Fibroblast of lung (primary cell): ENCODE measurements around the gene KRAS. TPM values are rescaled to one million over a fixed set of nuclear protein-coding genes. Genes with fewer than 3 reads are reported as not detected.

Source experiments
- DNase-seq, 2 donors: peaks; one replicate each; pipeline versions ENCODE4 v3.0.0 to v3.0.0-alpha.2; 2010; ENCODE audit warnings: low read depth in 2 of 2
- H2AFZ ChIP-seq: 2 replicates; pipeline ENCODE4 v1.5.1; 2012; ENCODE audit warnings: low read length, control low read depth, inconsistent platforms
- H3K27ac ChIP-seq: 2 replicates; pipeline ENCODE4 v1.5.1; 2011; ENCODE audit warnings: low read length, control low read depth; ENCODE audit not compliant: insufficient read depth
- H3K27me3 ChIP-seq: 2 replicates; pipeline ENCODE4 v1.5.1; 2011; ENCODE audit warnings: mild to moderate bottlenecking, low read length; ENCODE audit not compliant: control insufficient read depth, insufficient read depth
- H3K36me3 ChIP-seq: 2 replicates; pipeline ENCODE4 v1.5.1; 2011; ENCODE audit warnings: low read length; ENCODE audit not compliant: control insufficient read depth, insufficient read depth
- H3K4me1 ChIP-seq: 2 replicates; pipeline ENCODE4 v1.5.1; 2011; ENCODE audit warnings: low read length; ENCODE audit not compliant: control insufficient read depth, insufficient read depth; ENCODE audit errors: extremely low read depth
- H3K4me2 ChIP-seq: 2 replicates; pipeline ENCODE4 v1.5.1; 2011; ENCODE audit warnings: low read length, control low read depth; ENCODE audit not compliant: insufficient read depth; ENCODE audit errors: extremely low read depth
- H3K4me3 ChIP-seq, 4 experiments: fragments of 200-600 bp in 1 of 4; sonication (generic) in 1 of 4; replicated peaks in 1 of 4; 2 replicates each; pipeline ENCODE4 v1.5.1; 2011 to 2016; ENCODE audit warnings: low read length in 4 of 4, low read depth in 3 of 4, mild to moderate bottlenecking in 3 of 4, control low read depth in 2 of 4, inconsistent platforms in 1 of 4, mixed read lengths in 1 of 4; ENCODE audit not compliant: insufficient read depth in 1 of 4; ENCODE audit errors: control extremely low read depth in 1 of 4
- H3K79me2 ChIP-seq: 2 replicates; pipeline ENCODE4 v1.5.1; 2012; ENCODE audit warnings: mild to moderate bottlenecking, low read length, inconsistent platforms; ENCODE audit not compliant: control insufficient read depth, insufficient read depth
- H3K9ac ChIP-seq: 2 replicates; pipeline ENCODE4 v1.5.1; 2011; ENCODE audit warnings: mild to moderate bottlenecking, low read length, control low read depth; ENCODE audit not compliant: insufficient read depth
- H3K9me3 ChIP-seq: 2 replicates; pipeline ENCODE4 v1.5.1; 2012; ENCODE audit warnings: low read depth, low read length; ENCODE audit not compliant: control insufficient read depth, insufficient read depth
- H4K20me1 ChIP-seq: 2 replicates; pipeline ENCODE4 v1.5.1; 2011; ENCODE audit warnings: low read length; ENCODE audit not compliant: control insufficient read depth, insufficient read depth; ENCODE audit errors: extremely low read depth
- EZH2 ChIP-seq: IDR thresholded peaks from 2 replicates; pipeline ENCODE4 v1.5.1; 2012; ENCODE audit warnings: low read length, control low read depth, mild to moderate bottlenecking; ENCODE audit errors: missing control alignments
- polyA plus RNA-seq, 2 donors: library from polyadenylated mRNA; depleted of rRNA in 1 of 2; stranded (reverse) in 1 of 2; unstranded in 1 of 2; fragments of >200 nt; gene quantifications; 2 replicates each; pipeline ENCODE4 v1.2.1, GENCODE V29; 2011 to 2012; ENCODE audit warnings: missing spikeins in 1 of 2
- total RNA-seq: library from RNA; depleted of rRNA; stranded (reverse); fragments of >200 nt; gene quantifications from 2 replicates; pipeline ENCODE4 v1.2.1, GENCODE V29; 2014
- TF ChIP-seq, protein P1 (sequence below), 2 donors: IDR thresholded peaks in 1 of 2; conservative IDR thresholded peaks in 1 of 2; 1 replicate in 1 of 2; 2 replicates in 1 of 2; pipeline ENCODE4 v1.5.1; 2011 to 2012; ENCODE audit warnings: low read length in 2 of 2, control low read depth in 1 of 2, inconsistent platforms in 1 of 2, low read depth in 1 of 2, mild to moderate bottlenecking in 1 of 2

Gene KRAS
- total and polyA plus RNA-seq, 2 donors (not counting 1 experiment from before 2014, with no cell fraction given) = 15.0 to 31.3 TPM

DNA sequence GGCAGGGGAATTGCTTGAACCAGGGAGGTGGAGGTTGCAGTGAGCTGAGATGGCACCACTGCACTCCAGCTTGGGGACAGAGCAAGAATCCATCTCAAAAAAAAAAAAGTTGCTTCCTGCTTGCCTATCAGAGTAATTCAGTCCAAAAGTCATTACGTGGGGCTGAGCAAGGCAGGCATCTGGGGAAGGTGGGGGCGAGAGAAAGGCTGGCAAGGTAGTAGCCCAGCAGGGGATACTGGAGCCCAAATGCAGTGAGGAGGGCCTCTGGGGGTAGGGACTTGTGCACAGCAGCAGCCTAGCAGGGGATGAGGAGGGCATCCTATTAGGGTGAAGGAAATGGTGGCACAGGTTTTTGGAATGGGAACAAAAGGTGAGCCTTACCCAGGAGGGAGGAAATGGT is 48.6 kb downstream of the KRAS start:
- Histone ChIP-seq H3K79me2 (no peaks in the 10 kb centered on the region), H3K4me3 (no peak overlapping the region), H4K20me1 (no peaks in the 10 kb centered on the region), H3K9ac (no peak overlapping the region), H3K9me3 (no peaks in the 10 kb centered on the region), H3K4me2 (no peak overlapping the region), H3K4me1 (no peaks in the 10 kb centered on the region), H3K36me3 (peaks cover 1% of the 10 kb centered on the region), H2AFZ (no peak overlapping the region), H3K27me3 (no peaks in the 10 kb centered on the region), H3K27ac (no peak overlapping the region)
- no peak for DNase-seq
- no peak for TF ChIP-seq EZH2
- TF ChIP-seq, protein P1, sequence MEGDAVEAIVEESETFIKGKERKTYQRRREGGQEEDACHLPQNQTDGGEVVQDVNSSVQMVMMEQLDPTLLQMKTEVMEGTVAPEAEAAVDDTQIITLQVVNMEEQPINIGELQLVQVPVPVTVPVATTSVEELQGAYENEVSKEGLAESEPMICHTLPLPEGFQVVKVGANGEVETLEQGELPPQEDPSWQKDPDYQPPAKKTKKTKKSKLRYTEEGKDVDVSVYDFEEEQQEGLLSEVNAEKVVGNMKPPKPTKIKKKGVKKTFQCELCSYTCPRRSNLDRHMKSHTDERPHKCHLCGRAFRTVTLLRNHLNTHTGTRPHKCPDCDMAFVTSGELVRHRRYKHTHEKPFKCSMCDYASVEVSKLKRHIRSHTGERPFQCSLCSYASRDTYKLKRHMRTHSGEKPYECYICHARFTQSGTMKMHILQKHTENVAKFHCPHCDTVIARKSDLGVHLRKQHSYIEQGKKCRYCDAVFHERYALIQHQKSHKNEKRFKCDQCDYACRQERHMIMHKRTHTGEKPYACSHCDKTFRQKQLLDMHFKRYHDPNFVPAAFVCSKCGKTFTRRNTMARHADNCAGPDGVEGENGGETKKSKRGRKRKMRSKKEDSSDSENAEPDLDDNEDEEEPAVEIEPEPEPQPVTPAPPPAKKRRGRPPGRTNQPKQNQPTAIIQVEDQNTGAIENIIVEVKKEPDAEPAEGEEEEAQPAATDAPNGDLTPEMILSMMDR (conservative IDR thresholded peaks at IDR 0.05 in 1 of 2, IDR thresholded peaks at IDR 0.05 in 1 of 2; ENCODE audit: low read depth in 1 of 2, low read length in 2 of 2) = no peak

DNA sequence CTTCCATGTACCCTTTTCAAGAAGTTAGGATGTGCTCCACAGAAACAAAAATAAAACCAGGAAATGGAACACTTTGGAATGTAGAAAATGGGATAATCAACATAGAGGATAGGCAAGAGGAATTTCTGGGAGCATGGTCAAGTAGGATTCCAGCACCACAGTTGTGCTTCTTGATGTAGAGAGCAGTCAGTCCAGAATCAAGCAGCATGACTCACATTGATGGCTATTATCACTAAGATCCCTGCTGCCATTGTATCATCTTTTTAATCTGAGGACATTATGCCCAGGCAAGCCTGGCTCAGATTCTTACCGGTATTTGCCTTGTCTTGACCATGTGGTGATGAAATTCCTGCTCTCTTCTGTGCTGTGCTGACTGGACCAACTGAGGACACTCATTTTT is 50.0 kb downstream of the KRAS start:
- Histone ChIP-seq H3K4me1 (no peaks in the 10 kb centered on the region), H3K79me2 (peaks cover 5% of the 10 kb centered on the region), H3K36me3 (peaks cover 1% of the 10 kb centered on the region), H3K9me3 (no peaks in the 10 kb centered on the region), H3K9ac (no peak overlapping the region), H2AFZ (no peak overlapping the region), H3K27me3 (no peaks in the 10 kb centered on the region), H3K4me2 (no peak overlapping the region), H4K20me1 (no peaks in the 10 kb centered on the region), H3K4me3 (no peak overlapping the region), H3K27ac (no peak overlapping the region)
- DNase-seq = peak; percentile 11 to 86
- TF ChIP-seq, protein P1 (conservative IDR thresholded peaks at IDR 0.05 in 1 of 2, IDR thresholded peaks at IDR 0.05 in 1 of 2; ENCODE audit: low read depth in 1 of 2, low read length in 2 of 2) = no peak
- TF ChIP-seq EZH2 = no peak

DNA sequence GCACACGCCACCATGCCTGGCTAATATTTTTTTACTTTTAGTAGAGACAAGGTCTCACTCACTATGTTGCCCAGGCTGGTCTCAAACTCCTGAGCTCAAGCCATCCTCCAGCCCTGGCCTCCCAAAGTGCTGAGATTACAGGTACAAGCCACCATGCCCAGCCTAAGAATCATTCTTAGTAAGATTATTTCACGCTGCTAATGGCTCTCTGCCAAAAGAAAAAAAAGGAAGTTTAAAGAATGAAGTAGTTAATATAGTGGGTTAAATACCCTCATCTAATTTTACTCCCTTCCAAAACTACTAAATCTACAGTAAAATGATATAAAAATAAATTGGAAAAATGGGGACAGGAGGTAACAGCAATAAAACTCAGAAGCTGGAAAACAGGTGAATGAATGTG is 53.1 kb downstream of the KRAS start:
- Histone ChIP-seq H3K27ac (no peak overlapping the region), H3K4me1 (no peaks in the 10 kb centered on the region)
- DNase-seq = no peak

More for the DNA sequence above, 53.1 kb downstream of the KRAS start:
- Histone ChIP-seq H2AFZ (no peak overlapping the region), H3K79me2 (peaks cover 6% of the 10 kb centered on the region), H4K20me1 (no peaks in the 10 kb centered on the region), H3K4me2 (no peak overlapping the region), H3K36me3 (no peaks in the 10 kb centered on the region), H3K9ac (no peak overlapping the region), H3K9me3 (no peaks in the 10 kb centered on the region), H3K27me3 (no peaks in the 10 kb centered on the region), H3K4me3 (no peak overlapping the region)
- no peak for TF ChIP-seq EZH2
- TF ChIP-seq, protein P1 (conservative IDR thresholded peaks at IDR 0.05 in 1 of 2, IDR thresholded peaks at IDR 0.05 in 1 of 2; ENCODE audit: low read depth in 1 of 2, low read length in 2 of 2) = no peak
